Central memory CD4-positive, alpha-beta T cell (primary cell): ENCODE data around the gene HIVEP3.
"Not testable (repeated sequence)": the region's sequence is repeated elsewhere in the genome, so short reads cannot be mapped to it uniquely, and the experiment has no call there.

Experiments
- DNase-seq: peaks from one replicate; pipeline ENCODE4 v3.0.0; 2022
- total RNA-seq, 3 experiments: gene quantifications; one replicate each; lab custom pipeline; 2026; lab: John Stamatoyannopoulos, UW

Gene HIVEP3
- 6.3 to 123 (median 20.3) reads per million in 3 experiments for total RNA-seq

GRCh38 chr1:41918450-41919043 lies at the start of gene HIVEP3:
Gene HIVEP3, minus strand, starts transcription at chr1:41918922.
- no peak for DNase-seq

GRCh38 chr1:41964400-41964799 lies 45.7 kb upstream of the HIVEP3 start:
- no peak for DNase-seq

- DNase-seq, result no peak
Measured at GRCh38 chr1:41963636-41964035, 44.9 kb upstream of the HIVEP3 start.

- no peak for DNase-seq
Measured at GRCh38 chr1:41958015-41958673, 39.4 kb upstream of the HIVEP3 start.

- DNase-seq, result no peak
Measured at GRCh38 chr1:41957568-41957967, 38.8 kb upstream of the HIVEP3 start.

DNA sequence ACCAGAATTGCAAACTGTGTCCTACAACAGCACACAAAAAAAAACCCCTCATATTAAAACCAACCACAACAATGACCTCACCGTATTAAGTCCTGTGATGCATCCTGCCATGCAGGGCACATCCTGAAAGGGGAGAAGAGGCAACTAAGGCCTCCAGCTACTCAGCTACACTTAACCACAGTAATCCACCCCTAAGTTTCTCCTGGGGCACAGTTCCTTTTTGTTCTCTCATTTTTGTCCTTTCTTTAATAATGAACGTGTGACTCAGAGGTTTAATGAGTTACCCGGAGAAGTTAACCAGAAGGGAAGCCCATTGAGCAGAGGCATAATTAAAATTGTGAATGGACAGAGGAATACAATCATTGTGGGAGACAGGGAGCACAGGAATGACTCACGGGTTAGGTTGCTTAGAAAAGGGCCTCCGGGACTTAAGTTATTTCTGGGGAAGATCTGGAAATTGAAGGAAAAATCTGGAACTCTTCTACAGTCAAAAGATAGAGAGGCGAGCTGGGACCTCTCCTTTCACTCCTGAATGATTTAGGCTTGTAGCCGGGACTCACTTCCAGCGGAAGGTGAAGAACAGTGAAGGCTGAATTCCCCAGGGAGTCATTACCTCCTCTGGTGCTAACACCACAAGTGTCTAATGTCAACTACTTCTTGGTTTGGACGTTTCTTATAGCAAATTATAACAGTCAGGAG lies 36.9 kb upstream of the HIVEP3 start:
- DNase-seq, result no peak

GRCh38 chr1:41954533-41954944 lies 35.8 kb upstream of the HIVEP3 start:
- DNase-seq, result no peak

GRCh38 chr1:41953291-41953690 lies 34.6 kb upstream of the HIVEP3 start:
- no peak for DNase-seq

DNA sequence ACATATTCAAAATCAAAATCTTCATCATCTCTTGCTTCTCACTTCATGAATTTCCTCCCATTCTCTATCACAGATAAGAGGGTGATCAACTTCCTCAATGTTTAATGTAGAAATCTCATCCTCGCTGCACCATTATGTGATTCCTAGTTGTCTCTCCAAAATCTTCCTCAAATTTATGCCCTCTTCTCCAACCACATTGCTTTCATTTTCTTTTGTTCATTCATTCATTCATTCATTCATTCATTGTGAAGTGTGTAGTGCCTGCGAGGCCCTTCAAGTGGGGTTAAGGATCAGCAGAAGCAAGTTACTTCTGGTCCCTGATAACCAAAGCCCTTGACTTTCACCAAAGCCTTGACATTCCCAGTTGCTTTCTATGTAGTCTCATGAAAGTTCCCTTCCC lies 33.5 kb upstream of the HIVEP3 start:
- no peak for DNase-seq

DNA sequence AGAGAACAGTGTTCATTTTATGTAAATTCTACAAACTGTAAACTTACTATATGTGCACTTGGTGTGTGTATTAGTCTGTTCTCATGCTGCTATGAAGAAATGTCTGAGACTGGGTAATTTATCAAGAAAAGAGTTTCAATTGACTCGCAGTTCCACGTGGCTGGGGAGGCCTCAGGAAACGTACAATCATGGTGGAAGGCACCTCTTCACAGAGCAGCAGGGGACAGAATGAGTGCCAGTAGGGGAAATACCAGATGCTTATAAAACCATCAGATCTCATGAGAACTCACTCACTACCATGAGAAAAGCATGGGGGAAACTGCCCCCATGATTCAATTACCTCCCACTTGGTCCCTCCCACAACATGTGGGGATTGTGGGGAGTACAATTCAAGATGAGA lies 32.8 kb upstream of the HIVEP3 start:
- DNase-seq, result not testable (repeated sequence)

DNA sequence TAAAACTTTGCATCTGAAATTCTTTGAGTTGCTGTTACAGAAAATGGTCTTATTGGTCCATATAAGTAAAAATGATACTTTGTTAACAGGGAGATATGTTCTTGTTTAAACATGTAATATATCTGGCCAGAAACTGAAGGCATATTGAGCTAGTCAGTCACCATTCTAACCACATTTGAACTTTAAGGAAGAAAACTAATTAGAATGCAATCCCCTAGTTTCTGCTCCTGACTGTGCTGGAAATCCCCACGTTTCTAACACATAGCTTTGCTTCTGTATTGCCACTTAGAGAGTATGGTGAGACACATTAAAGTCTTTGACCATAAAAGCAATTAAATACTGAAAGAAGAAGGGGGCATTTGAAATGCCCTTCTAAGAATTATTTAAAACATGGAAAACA lies 32.1 kb upstream of the HIVEP3 start:
- DNase-seq, result no peak

DNA sequence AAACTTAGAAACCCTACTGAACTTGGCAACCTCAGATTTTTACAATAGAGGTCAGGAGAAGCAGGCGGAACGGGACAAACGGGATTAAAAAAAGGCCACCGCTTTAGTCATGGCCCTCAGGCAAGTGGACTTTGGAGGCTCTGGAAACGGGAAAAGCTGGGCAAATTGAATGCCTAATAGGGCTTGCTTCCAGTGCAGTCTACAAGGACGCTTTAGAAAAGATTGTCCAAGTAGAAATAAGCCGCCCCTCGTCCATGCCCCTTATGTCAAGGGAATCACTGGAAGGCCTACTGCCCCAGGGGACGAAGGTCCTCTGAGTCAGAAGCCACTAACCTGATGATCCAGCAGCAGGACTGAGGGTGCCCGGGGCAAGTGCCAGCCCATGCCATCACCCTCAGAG lies 27.2 kb upstream of the HIVEP3 start:
- not testable (repeated sequence) for DNase-seq

DNA sequence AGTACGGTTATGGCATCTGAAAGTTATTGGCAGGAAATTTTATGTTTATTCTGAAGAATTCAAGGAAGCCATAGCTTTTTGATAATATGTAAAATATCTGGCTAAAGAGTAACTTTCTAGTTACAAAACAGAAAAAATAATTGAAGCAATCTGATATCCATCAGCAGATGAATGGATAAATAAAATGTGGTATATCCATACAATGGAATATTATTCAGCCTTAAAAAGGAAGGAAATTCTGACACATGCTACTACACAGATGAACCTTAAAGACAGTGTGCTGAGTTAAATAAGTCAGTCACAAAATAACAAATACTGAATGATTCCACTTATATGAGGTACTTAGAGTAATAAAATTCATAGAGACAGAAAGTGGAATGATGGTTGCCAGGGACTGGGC lies 25.0 kb upstream of the HIVEP3 start:
- DNase-seq, result no peak

GRCh38 chr1:41942278-41942677 lies 23.6 kb upstream of the HIVEP3 start:
- DNase-seq, result no peak

DNA sequence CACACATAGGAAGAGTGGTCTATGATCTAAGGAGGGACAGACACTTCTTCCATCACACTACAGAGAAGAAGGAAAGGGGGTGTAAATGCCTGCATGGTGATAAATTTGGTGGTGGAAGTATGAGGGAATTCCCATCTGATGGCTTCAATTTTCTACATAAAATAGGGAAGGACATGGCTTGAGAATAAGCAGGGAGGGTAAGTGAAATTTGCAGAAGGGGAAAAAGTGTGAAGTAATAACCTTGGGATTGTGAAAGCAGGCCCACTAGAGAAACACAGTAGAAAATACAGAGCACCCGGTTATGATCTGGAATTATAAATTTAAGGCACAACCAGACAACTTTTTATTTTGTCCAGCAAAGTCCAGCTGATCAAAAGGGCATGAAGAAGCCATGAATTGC lies 22.7 kb upstream of the HIVEP3 start:
- DNase-seq, result no peak

DNA sequence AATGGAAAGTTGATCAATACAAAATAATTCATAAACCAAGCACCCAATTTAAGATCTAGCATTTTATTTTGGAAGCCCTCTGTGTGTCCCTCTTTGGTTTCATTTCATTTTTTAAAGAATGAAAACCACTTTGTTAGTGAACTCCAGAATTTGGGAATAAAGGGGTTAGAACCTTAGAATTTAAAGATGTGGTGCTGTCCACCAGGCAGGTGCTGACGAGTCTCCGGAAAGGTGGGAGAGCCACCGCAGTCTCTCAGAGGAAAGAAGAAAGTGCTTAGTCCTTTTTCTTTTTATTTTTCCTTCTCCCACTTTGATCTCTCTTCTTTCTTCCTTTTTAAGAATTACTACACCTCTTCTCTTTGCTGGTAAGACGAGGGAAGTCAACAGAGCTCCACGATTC lies 20.5 kb upstream of the HIVEP3 start:
- no peak for DNase-seq

GRCh38 chr1:41936107-41936506 lies 17.4 kb upstream of the HIVEP3 start:
- DNase-seq, result no peak

DNA sequence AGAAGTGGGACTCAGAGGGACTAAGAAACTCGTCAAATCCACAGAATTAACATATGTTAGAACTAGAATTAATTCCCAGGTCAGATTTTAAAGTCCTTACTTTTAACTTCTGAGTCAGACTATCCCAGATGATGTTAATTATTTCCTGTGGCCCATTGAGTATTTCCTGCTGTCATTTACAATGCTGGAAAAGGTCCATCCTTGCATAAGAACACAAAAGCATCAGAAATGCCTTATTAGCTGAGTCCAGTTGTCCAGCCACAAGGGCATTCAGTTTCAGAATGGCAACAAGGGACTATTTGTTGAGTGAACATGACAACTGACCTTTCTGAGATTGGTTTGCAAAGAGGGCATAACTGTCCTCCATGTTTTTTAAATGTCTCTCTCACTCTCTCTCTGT lies 16.5 kb upstream of the HIVEP3 start:
- no peak for DNase-seq

- DNase-seq, result no peak
Measured at GRCh38 chr1:41933106-41933505, 14.4 kb upstream of the HIVEP3 start.

DNA sequence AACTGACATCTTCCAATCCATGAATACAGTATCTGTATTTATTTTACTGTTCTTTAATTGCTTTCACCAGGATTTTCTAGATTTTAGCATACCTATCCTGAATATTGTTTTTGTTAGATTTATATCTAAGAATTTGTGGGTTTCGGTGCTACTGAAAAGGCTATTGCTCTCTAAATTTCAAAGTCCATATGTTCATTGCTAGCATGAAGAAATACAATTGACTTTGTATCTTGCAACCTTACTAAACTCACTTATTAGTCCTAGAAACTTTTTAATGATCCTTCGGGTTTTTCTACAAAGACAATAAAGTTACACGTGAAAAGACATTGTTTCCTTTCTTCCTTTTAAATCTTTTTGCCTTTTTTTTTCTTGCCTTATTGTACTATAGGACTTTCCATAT lies 12.9 kb upstream of the HIVEP3 start:
- DNase-seq, result no peak

DNA sequence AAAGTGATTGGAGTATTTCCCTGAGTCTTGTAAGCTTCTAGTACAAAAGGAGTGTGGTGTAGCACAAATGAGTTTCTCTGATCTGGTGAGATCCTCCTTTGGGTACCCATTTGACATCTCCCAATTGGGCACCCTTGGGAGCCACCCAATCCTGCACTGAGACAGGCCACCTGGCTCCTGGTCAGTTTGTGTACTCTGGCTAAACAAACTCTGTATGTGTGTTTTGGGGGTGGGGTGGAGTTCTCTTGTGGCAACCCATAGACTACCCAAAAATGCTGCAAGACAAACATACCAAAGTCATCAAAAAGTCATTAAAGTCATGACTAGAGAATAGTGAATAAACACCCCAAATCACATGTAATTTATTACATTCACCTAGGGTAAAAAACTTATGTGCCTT lies 8.4 kb upstream of the HIVEP3 start:
- no peak for DNase-seq

GRCh38 chr1:41925712-41926111 lies 7.0 kb upstream of the HIVEP3 start:
- DNase-seq, result no peak

DNA sequence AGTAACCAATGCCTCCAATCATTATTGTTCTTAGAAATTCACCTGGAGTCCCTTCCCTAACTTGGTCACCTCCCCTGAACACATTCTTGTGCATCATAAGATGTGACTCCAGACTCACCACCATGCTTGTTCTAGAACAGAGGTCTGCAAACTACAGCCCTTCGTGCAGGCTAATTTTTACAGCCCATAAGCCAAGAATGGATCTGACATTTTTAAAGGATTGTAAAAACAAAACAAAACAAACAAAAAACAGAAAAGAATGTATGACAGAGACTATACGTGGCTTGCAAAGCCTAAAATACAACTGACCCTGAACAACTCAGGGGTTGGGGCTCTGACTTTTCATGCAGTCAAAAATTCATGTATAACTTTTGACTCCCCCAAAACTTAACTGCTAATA lies 6.2 kb upstream of the HIVEP3 start:
- DNase-seq, result no peak

- not testable (repeated sequence) for DNase-seq
Measured at GRCh38 chr1:41921271-41921670, 2.5 kb upstream of the HIVEP3 start.
